Cardiac fibroblast (primary cell): ENCODE data around the gene CDK5R1.

Source experiments
- DNase-seq, 2 donors: peaks; one replicate each; pipeline versions ENCODE4 v3.0.0 to v3.0.0-alpha.2; 2010; ENCODE audit warnings: low read depth in 2 of 2
- H3K4me3 ChIP-seq, 2 donors: replicated peaks in 1 of 2; 1 replicate in 1 of 2; 2 replicates in 1 of 2; pipeline ENCODE4 v1.5.1; 2011; ENCODE audit warnings: low read depth in 2 of 2, low read length in 2 of 2, mild to moderate bottlenecking in 2 of 2, moderate library complexity in 1 of 2
- TF ChIP-seq, protein P1 (sequence below): IDR thresholded peaks from one replicate; pipeline ENCODE4 v1.5.1; 2011; ENCODE audit warnings: low read depth, mild to moderate bottlenecking, low read length, inconsistent platforms

CDK5R1 gene

GRCh38 chr17:32494621-32495358 lies 8.0 kb downstream of the CDK5R1 start:
- DNase-seq = no peak
- TF ChIP-seq, protein P1, sequence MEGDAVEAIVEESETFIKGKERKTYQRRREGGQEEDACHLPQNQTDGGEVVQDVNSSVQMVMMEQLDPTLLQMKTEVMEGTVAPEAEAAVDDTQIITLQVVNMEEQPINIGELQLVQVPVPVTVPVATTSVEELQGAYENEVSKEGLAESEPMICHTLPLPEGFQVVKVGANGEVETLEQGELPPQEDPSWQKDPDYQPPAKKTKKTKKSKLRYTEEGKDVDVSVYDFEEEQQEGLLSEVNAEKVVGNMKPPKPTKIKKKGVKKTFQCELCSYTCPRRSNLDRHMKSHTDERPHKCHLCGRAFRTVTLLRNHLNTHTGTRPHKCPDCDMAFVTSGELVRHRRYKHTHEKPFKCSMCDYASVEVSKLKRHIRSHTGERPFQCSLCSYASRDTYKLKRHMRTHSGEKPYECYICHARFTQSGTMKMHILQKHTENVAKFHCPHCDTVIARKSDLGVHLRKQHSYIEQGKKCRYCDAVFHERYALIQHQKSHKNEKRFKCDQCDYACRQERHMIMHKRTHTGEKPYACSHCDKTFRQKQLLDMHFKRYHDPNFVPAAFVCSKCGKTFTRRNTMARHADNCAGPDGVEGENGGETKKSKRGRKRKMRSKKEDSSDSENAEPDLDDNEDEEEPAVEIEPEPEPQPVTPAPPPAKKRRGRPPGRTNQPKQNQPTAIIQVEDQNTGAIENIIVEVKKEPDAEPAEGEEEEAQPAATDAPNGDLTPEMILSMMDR = no peak
- no peak overlapping the region for H3K4me3 ChIP-seq

DNA sequence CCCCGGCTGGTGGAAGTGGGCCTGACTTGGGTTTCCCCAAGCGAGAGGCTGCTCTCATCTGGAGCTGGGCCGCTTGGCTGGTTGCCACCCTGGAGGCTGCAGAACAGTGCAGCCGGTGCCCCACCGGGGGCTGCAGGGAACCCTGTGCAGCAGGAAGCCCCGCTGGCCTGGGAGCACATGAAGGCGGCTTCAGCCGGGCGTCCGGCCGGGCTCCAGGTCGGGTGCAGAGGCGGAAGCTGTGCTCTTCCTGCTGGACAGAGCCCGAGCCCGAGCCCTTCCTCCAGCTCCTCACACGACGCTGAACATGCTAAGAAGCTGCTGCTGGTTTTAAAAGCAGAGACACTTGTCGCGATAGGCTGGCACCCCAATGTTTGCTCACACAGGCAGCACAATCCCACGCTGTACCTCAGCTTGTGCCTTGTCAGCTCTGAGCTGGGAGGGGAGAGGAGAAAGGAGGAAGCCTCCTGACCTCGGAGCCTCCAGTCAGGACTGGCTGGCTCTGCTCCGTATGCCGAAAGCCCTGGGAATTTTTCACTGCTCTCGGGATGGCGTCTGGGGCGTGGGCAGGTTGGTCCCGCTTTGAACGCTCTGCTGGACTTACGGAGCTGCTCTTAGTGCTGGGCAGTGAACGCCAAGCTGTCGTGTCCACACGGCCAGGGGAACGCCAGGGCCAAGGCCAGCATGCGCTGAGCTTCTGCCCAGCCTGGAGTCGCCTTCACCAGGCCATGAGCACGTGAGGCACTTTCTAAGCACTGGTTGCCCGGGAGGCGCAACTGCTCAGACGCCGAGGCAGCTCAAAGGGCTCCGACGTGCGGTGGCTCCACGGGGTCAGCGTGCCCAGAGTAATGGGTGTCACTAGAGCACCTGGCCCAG lies 8.8 kb downstream of the CDK5R1 start:
- no peak overlapping the region for H3K4me3 ChIP-seq
- peak in 1 of 2 donors; percentile 54 for DNase-seq
- TF ChIP-seq, protein P1 = no peak

DNA sequence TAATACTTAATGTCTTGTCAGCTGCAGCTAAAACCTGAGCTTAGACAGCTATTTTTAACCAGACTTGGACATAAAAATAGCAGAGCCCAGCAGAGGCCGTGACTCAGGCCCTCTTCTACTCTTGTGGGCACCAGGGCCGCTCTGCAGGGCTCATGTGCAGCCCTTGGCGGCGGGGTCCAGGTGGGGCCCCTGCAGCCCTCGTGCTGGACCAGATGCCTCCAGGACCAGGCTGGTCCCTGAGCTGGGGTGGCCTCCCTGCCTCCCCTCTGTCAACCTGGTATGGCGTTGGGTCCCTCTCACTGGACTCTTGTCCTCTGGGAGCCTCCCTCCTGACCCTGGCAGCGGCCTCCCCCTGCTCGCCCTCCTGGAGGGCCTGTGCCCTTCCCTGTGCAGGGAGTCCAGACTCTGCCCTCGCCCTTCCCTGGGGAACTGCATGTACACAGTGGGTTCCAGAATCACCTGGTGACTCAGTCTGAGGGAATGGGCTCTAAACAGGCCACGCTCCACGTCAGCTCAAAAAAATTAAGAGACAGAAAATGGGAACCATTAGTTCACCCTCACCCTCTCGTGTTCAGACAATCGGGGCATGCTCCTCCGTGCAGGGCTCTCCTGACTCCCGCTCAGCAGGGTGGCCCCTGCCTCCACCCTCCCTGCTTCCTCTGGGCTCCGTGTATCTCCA lies 9.7 kb downstream of the CDK5R1 start:
- H3K4me3 ChIP-seq = no peak overlapping the region
- peak; percentile 20 to 95 for DNase-seq
- TF ChIP-seq, protein P1 = no peak

- DNase-seq = peak in 1 of 2 donors; percentile 44
- TF ChIP-seq, protein P1 = no peak
- no peak overlapping the region for H3K4me3 ChIP-seq
Observed at GRCh38 chr17:32497431-32498205, 10.8 kb downstream of the CDK5R1 start.

DNA sequence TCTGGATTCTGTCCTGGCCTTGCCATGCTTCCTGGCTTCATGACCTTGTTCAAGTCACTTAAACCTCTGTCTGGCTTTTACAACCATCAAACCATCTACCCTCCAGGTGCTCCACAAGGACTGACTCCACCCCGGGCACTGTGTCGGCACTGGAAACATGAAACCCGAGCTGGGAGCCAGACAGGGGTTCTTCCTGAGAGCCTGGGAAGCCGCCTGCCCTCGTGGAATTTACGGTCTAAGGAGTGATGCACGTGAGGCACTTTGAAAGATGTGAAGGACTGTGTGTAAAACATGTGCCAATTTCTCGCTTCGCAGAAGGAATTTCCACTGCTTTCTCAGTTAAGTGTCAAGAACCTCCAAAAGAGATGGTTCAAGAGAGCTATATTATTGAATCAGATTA lies 11.6 kb downstream of the CDK5R1 start:
- TF ChIP-seq, protein P1 = no peak
- no peak for DNase-seq
- H3K4me3 ChIP-seq = no peak overlapping the region

- no peak overlapping the region for H3K4me3 ChIP-seq
- TF ChIP-seq, protein P1 = no peak
- DNase-seq = no peak
Observed at GRCh38 chr17:32502013-32502412, 15.2 kb downstream of the CDK5R1 start.
